A673 (cell line): ENCODE measurements around the gene SPTBN4. TPM values are rescaled to one million over a fixed set of nuclear protein-coding genes. Genes with fewer than 3 reads are reported as not detected.

Experiments
- BruUV-seq: library from RNA; stranded (reverse); fragments of 400-500 nt; replicated peaks from 2 replicates; lab custom pipeline; 2021; lab: Mats Ljungman, UMichigan
- CTCF ChIA-PET: fragments of 300-600 bp; sonication (Branson Sonifier 250); formaldehyde crosslinking; loops from one replicate; lab custom pipeline; 2022; ENCODE audit warnings: antibody characterized with exemption; lab: Charles Lee
- POLR2A ChIA-PET: fragments of 300-600 bp; sonication (Branson Sonifier 250); formaldehyde crosslinking; loops from one replicate; lab custom pipeline; 2022; ENCODE audit warnings: antibody characterized with exemption; ENCODE audit not compliant: low non-redundant PET; lab: Charles Lee
- DNase-seq: peaks from one replicate; pipeline ENCODE4 v3.0.0-alpha.2; 2015; ENCODE audit warnings: low spot score
- H3K27ac ChIP-seq: fragments of 200-600 bp; sonication (generic); 2 replicates; pipeline ENCODE4 v1.5.1; 2016; ENCODE audit warnings: mixed run types, low read depth, mild to moderate bottlenecking, mixed read lengths, antibody characterized with exemption, low read length; ENCODE audit not compliant: poor library complexity, severe bottlenecking
- H3K27me3 ChIP-seq: fragments of 200-600 bp; sonication (generic); replicated peaks from 2 replicates; pipeline ENCODE4 v1.6.1; 2017; ENCODE audit warnings: mixed run types, low read depth, mild to moderate bottlenecking, mixed read lengths, antibody characterized with exemption, low read length; ENCODE audit not compliant: insufficient read depth, poor library complexity
- H3K36me3 ChIP-seq: fragments of 200-600 bp; sonication (generic); 2 replicates; pipeline ENCODE4 v1.6.1; 2016; ENCODE audit warnings: mixed run types, mild to moderate bottlenecking, mixed read lengths, antibody characterized with exemption, low read length; ENCODE audit not compliant: insufficient read depth, poor library complexity, severe bottlenecking
- H3K4me1 ChIP-seq: fragments of 200-600 bp; sonication (generic); 2 replicates; pipeline ENCODE4 v1.6.1; 2017; ENCODE audit warnings: mixed run types, mild to moderate bottlenecking, mixed read lengths, antibody characterized with exemption, low read length; ENCODE audit not compliant: insufficient read depth, poor library complexity, severe bottlenecking
- H3K4me3 ChIP-seq: fragments of 200-600 bp; sonication (generic); 2 replicates; pipeline ENCODE4 v1.5.1; 2016; ENCODE audit warnings: low read depth, mixed run types, mild to moderate bottlenecking, mixed read lengths, low read length; ENCODE audit not compliant: poor library complexity, severe bottlenecking
- H3K9me3 ChIP-seq: fragments of 200-600 bp; sonication (generic); 2 replicates; pipeline ENCODE4 v1.6.1; 2016; ENCODE audit warnings: mixed run types, low read depth, mild to moderate bottlenecking, mixed read lengths, antibody characterized with exemption, low read length; ENCODE audit not compliant: poor library complexity, severe bottlenecking
- CTCF ChIP-seq: fragments of 300-800, 200-600 bp; sonication (generic); conservative IDR thresholded peaks from 2 replicates; pipeline ENCODE4 v1.5.1; 2017; ENCODE audit warnings: low read depth, mild to moderate bottlenecking, antibody characterized with exemption, low read length, moderate library complexity, mixed read lengths
- EZH2 ChIP-seq: fragments of 200-600 bp; sonication (generic); IDR thresholded peaks from 2 replicates; pipeline ENCODE4 v1.6.1; 2017; ENCODE audit warnings: borderline replicate concordance, low read depth, mild to moderate bottlenecking, mixed read lengths, antibody characterized with exemption, low read length; ENCODE audit not compliant: poor library complexity, severe bottlenecking
- intact Hi-C: fragments of 100-400 bp; cut with micrococcal nuclease; formaldehyde crosslinking; loops from one replicate; pipeline ENCODE4 v1.10.0; 2022; ENCODE audit not compliant: unreplicated experiment
- total RNA-seq: library from RNA; stranded (reverse); gene quantifications from 2 replicates; pipeline ENCODE4 v1.2.3, GENCODE V29; 2021

Gene SPTBN4
- total RNA-seq, 1 experiment from 2014 or later, result 0.43 TPM

- POLR2A ChIA-PET, result interaction anchor here (0.5 to 0.7 kb wide), 2 partner anchors 14 to 337 kb away, joined by 9 to 12 read pairs; no protein-coding TSS in a partner anchor
- DNase-seq, result no peak
- H3K4me1 ChIP-seq, result peaks cover 10% of the 10 kb centered on the region
- H3K4me3 ChIP-seq, result no peak overlapping the region
- H3K36me3 ChIP-seq, result peaks cover 73% of the 10 kb centered on the region
- CTCF ChIA-PET, result no interaction called here
- no TSS peak for BruUV-seq
- TF ChIP-seq CTCF (no peak), EZH2 (no peak)
- intact Hi-C loops, result no loop called here
- no peaks in the 10 kb centered on the region for H3K27me3 ChIP-seq
- H3K27ac ChIP-seq, result no peak overlapping the region
- H3K9me3 ChIP-seq, result no peaks in the 10 kb centered on the region
Observed at GRCh38 chr19:40621283-40621682, 154.5 kb downstream of the SPTBN4 start.

- Histone ChIP-seq H3K9me3 (no peaks in the 10 kb centered on the region), H3K4me1 (peaks cover 10% of the 10 kb centered on the region), H3K27ac (no peak overlapping the region), H3K36me3 (peaks cover 75% of the 10 kb centered on the region), H3K27me3 (no peaks in the 10 kb centered on the region), H3K4me3 (no peak overlapping the region)
- no peak for TF ChIP-seq CTCF
- TF ChIP-seq EZH2, result no peak
- POLR2A ChIA-PET, result no interaction called here
- BruUV-seq, result no TSS peak
- CTCF ChIA-PET, result interaction anchor here (0.7 kb wide), 1 partner anchor 82 kb away, joined by 4 read pairs; no protein-coding TSS in a partner anchor
- no peak for DNase-seq
- intact Hi-C loops, result no loop called here
Observed at GRCh38 chr19:40621966-40622772, 155.4 kb downstream of the SPTBN4 start.

- peaks cover 10% of the 10 kb centered on the region for H3K4me1 ChIP-seq
- POLR2A ChIA-PET, result no interaction called here
- CTCF ChIA-PET, result interaction anchor here (0.7 kb wide), 1 partner anchor 82 kb away, joined by 4 read pairs; no protein-coding TSS in a partner anchor
- peaks cover 78% of the 10 kb centered on the region for H3K36me3 ChIP-seq
- no peak overlapping the region for H3K4me3 ChIP-seq
- no peak for DNase-seq
- H3K27ac ChIP-seq, result no peak overlapping the region
- intact Hi-C loops, result no loop called here
- no TSS peak for BruUV-seq
- TF ChIP-seq CTCF (no peak), EZH2 (no peak)
- no peaks in the 10 kb centered on the region for H3K27me3 ChIP-seq
- H3K9me3 ChIP-seq, result no peaks in the 10 kb centered on the region
Observed at GRCh38 chr19:40622773-40623075, 155.9 kb downstream of the SPTBN4 start.
